T-cell (primary cell): Measurements from ENCODE around the gene ACP3. TPM values are rescaled to one million over a fixed set of nuclear protein-coding genes. Genes with fewer than 3 reads are reported as not detected.

Experiments
- ATAC-seq, 4 experiments: fragments of 200-7000 bp in 3 of 4; fragments of 150-1000 bp in 1 of 4; cut with Tn5 transposase; replicated peaks in 1 of 4; 1 replicate in 3 of 4; 2 replicates in 1 of 4; pipeline ENCODE4 v1.10.0; 2021; ENCODE audit warnings: moderate library complexity in 3 of 4, mild to moderate bottlenecking in 2 of 4, moderate number of reproducible peaks in 1 of 4
- CTCF ChIA-PET, 2 donors: fragments of 300-600 bp; sonication (Branson Sonifier 250); formaldehyde crosslinking; loops; one replicate each; lab custom pipeline; 2022; ENCODE audit warnings: antibody characterized with exemption in 2 of 2; lab: Charles Lee
- POLR2A ChIA-PET, 2 donors: fragments of 300-600 bp; sonication (Branson Sonifier 250); formaldehyde crosslinking; loops; one replicate each; lab custom pipeline; 2022; ENCODE audit warnings: antibody characterized with exemption in 2 of 2; lab: Charles Lee
- DNase-seq, 35 experiments: peaks; one replicate each; pipeline versions ENCODE4 v3.0.0 to v3.0.0-alpha.2; 2013 to 2023
- H3K27ac ChIP-seq: one replicate; pipeline ENCODE4 v1.5.1; 2013; ENCODE audit warnings: low read length
- H3K27me3 ChIP-seq, 2 experiments: replicated peaks in 1 of 2; 1 replicate in 1 of 2; 2 replicates in 1 of 2; pipeline versions ENCODE4 v1.6.1 to v1.7.0; 2013; ENCODE audit warnings: low read length in 1 of 2, mixed read lengths in 1 of 2; ENCODE audit not compliant: control insufficient read depth in 2 of 2, insufficient read depth in 2 of 2; ENCODE audit errors: extremely low read depth in 1 of 2
- H3K36me3 ChIP-seq, 2 donors: 1 replicate in 1 of 2; 2 replicates in 1 of 2; pipeline versions ENCODE4 v1.6.1 to v1.7.0; 2013; ENCODE audit warnings: low read length in 1 of 2; ENCODE audit not compliant: control insufficient read depth in 2 of 2, insufficient read depth in 1 of 2; ENCODE audit errors: extremely low read depth in 1 of 2
- H3K4me1 ChIP-seq, 2 experiments: 1 replicate in 1 of 2; 2 replicates in 1 of 2; pipeline versions ENCODE4 v1.6.1 to v1.7.0; 2013; ENCODE audit warnings: low read length in 2 of 2, mixed read lengths in 1 of 2; ENCODE audit not compliant: insufficient read depth in 2 of 2, control insufficient read depth in 1 of 2; ENCODE audit errors: extremely low read depth in 1 of 2
- H3K4me3 ChIP-seq, 2 donors: 1 replicate in 1 of 2; 2 replicates in 1 of 2; pipeline versions ENCODE4 v1.5.1 to v1.7.0; 2013; ENCODE audit warnings: mild to moderate bottlenecking in 2 of 2, low read length in 1 of 2, moderate library complexity in 1 of 2; ENCODE audit not compliant: control insufficient read depth in 1 of 2; ENCODE audit errors: extremely low read depth in 1 of 2
- H3K9me3 ChIP-seq: 2 replicates; pipeline ENCODE4 v1.7.0; 2013
- H3K27ac Mint-ChIP-seq, 2 donors: one replicate each; pipeline ENCODE4 v1.8.0; 2020 to 2021; ENCODE audit warnings: mild to moderate bottlenecking in 2 of 2, mixed read lengths in 2 of 2
- H3K27me3 Mint-ChIP-seq, 2 donors: one replicate each; pipeline ENCODE4 v1.8.0; 2021 to 2022; ENCODE audit warnings: mixed read lengths in 2 of 2
- H3K36me3 Mint-ChIP-seq: one replicate; pipeline ENCODE4 v1.8.0; 2021; ENCODE audit warnings: mixed read lengths
- H3K4me1 Mint-ChIP-seq, 3 donors: one replicate each; pipeline ENCODE4 v1.8.0; 2020 to 2022; ENCODE audit warnings: mixed read lengths in 3 of 3, mild to moderate bottlenecking in 1 of 3
- H3K4me3 Mint-ChIP-seq, 3 donors: one replicate each; pipeline ENCODE4 v1.8.0; 2020 to 2022; ENCODE audit warnings: mild to moderate bottlenecking in 3 of 3, mixed read lengths in 3 of 3, moderate library complexity in 3 of 3
- H3K9me3 Mint-ChIP-seq, 3 donors: one replicate each; pipeline ENCODE4 v1.8.0; 2020 to 2022; ENCODE audit warnings: mixed read lengths in 3 of 3
- WGBS: methylation state at CpG from one replicate; pipeline ENCODE4 v1.1.5; 2013; ENCODE audit warnings: missing lambda C conversion rate; ENCODE audit not compliant: insufficient coverage; 5-methylcytosine and 5-hydroxymethylcytosine counted together
- total RNA-seq, 35 experiments: library from RNA in 6 of 35; stranded (reverse) in 6 of 35; fragments of 120-200 nt in 1 of 35; gene quantifications; one replicate each; pipeline versions ENCODE4 v1.2.1 to v1.2.4 and lab custom pipeline; 2013 to 2026

ACP3 gene
- total RNA-seq, 5 donors from 2014 or later (not counting 1 experiment from before 2014, with no cell fraction given): not detected

GRCh38 chr3:132325634-132326033 lies 8.4 kb downstream of the ACP3 start:
- no peaks in the 10 kb centered on the region for H3K9me3 Mint-ChIP-seq
- CTCF ChIA-PET: no interaction called here
- ATAC-seq: no peak

DNA sequence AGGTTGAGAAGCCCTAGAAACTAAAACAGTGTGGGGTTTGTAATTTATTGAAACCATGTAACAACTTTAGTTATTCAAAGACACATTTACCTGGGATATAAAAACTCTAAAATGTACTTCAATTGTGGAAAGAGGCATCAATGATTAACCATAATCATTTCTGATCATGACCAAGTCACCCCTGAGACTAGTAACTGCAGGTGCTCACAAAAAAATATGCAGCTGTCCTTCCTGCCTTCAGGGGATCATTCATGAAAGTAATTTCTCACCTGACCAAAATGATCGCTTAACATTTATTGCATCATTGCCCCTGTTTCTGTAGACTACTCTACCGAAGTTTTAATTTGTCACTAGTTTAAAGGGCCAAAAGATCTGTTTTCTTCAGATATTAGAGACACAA lies 9.0 kb downstream of the ACP3 start:
- ChIA-PET CTCF (no interaction called here), POLR2A (no interaction called here)
- H3K9me3 ChIP-seq: no peaks in the 10 kb centered on the region
- peaks cover 6 to 24% of the 10 kb centered on the region in 2 donors for H3K27me3 Mint-ChIP-seq
- H3K36me3 ChIP-seq: no peaks in the 10 kb centered on the region
- no peaks in the 10 kb centered on the region for H3K4me1 ChIP-seq
- WGBS: 88% methylated on average over 1 of the region's 2 CpGs
- H3K4me3 ChIP-seq: no peak overlapping the region
- no peaks in the 10 kb centered on the region for H3K36me3 Mint-ChIP-seq
- no peak overlapping the region for H3K27ac Mint-ChIP-seq
- H3K27ac ChIP-seq: no peak overlapping the region
- ATAC-seq (no peak), DNase-seq (no peak)
- H3K9me3 Mint-ChIP-seq: no peaks in the 10 kb centered on the region
- H3K27me3 ChIP-seq: no peaks in the 10 kb centered on the region
- H3K4me1 Mint-ChIP-seq: no peaks in the 10 kb centered on the region
- no peak overlapping the region for H3K4me3 Mint-ChIP-seq

More at GRCh38 chr3:132325634-132326033, 8.4 kb downstream of the ACP3 start:
- H3K27me3 Mint-ChIP-seq: peaks cover 6 to 25% of the 10 kb centered on the region in 2 donors
- Histone ChIP-seq H3K4me3 (no peak overlapping the region), H3K27ac (no peak overlapping the region), H3K27me3 (no peaks in the 10 kb centered on the region), H3K36me3 (no peaks in the 10 kb centered on the region), H3K4me1 (no peaks in the 10 kb centered on the region), H3K9me3 (no peaks in the 10 kb centered on the region)
- H3K4me3 Mint-ChIP-seq: no peak overlapping the region
- H3K27ac Mint-ChIP-seq: no peak overlapping the region
- POLR2A ChIA-PET: no interaction called here
- H3K36me3 Mint-ChIP-seq: no peaks in the 10 kb centered on the region
- no peak for DNase-seq
- no peaks in the 10 kb centered on the region for H3K4me1 Mint-ChIP-seq
- WGBS: no CpG with 5 or more reads among the region's 2 CpGs

GRCh38 chr3:132332082-132332481 lies 14.9 kb downstream of the ACP3 start:
- ChIA-PET POLR2A (no interaction called here), CTCF (no interaction called here)
- Mint-ChIP-seq H3K36me3 (no peaks in the 10 kb centered on the region), H3K9me3 (no peaks in the 10 kb centered on the region), H3K27ac (no peak overlapping the region), H3K4me3 (no peak overlapping the region), H3K27me3 (peaks cover 15 to 23% of the 10 kb centered on the region in 2 donors), H3K4me1 (no peaks in the 10 kb centered on the region)
- DNase-seq: no peak
- H3K9me3 ChIP-seq: no peaks in the 10 kb centered on the region
- no peaks in the 10 kb centered on the region for H3K4me1 ChIP-seq
- 98% methylated on average over 5 of the region's 6 CpGs for WGBS
- no peak overlapping the region for H3K27ac ChIP-seq
- ATAC-seq: no peak
- no peaks in the 10 kb centered on the region for H3K27me3 ChIP-seq
- H3K36me3 ChIP-seq: no peaks in the 10 kb centered on the region
- no peak overlapping the region for H3K4me3 ChIP-seq

DNA sequence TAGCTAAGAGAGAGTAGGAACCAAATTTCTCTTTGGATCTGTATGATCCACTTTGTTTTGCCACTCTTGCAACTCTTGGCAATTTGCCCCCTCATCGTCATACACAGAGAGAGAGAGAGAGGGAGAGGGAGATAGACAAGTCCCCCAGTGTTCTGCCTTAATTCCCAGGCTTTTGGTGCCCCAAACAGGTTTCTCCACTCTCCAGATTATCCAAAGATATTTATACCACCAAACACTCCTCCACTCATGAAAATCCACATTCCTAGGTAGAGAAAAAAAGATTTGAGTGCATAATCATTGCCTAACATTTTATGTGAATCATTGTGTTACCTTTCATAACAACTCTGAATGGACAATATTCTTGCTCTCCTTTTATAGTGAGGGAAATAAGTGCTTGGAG lies 15.3 kb downstream of the ACP3 start:
- no peaks in the 10 kb centered on the region for H3K27me3 ChIP-seq
- no peak overlapping the region for H3K4me3 ChIP-seq
- Mint-ChIP-seq H3K27ac (no peak overlapping the region), H3K4me1 (no peaks in the 10 kb centered on the region), H3K36me3 (no peaks in the 10 kb centered on the region), H3K27me3 (peaks cover 15 to 23% of the 10 kb centered on the region in 2 donors), H3K4me3 (no peak overlapping the region), H3K9me3 (no peaks in the 10 kb centered on the region)
- WGBS: no CpG with 5 or more reads among the region's 1 CpG
- no peaks in the 10 kb centered on the region for H3K36me3 ChIP-seq
- POLR2A ChIA-PET: no interaction called here
- DNase-seq: no peak
- H3K27ac ChIP-seq: no peak overlapping the region
- ATAC-seq: no peak
- no peaks in the 10 kb centered on the region for H3K9me3 ChIP-seq
- no peaks in the 10 kb centered on the region for H3K4me1 ChIP-seq
- CTCF ChIA-PET: interaction anchor here in 1 of 2 donors (0.6 kb wide), 1 partner anchor 20 kb away, joined by 4 read pairs; no protein-coding TSS in a partner anchor

- Histone ChIP-seq H3K36me3 (no peaks in the 10 kb centered on the region), H3K4me3 (no peak overlapping the region), H3K27ac (no peak overlapping the region), H3K4me1 (no peaks in the 10 kb centered on the region), H3K9me3 (no peaks in the 10 kb centered on the region), H3K27me3 (peaks cover 0 to 6% of the 10 kb centered on the region in 2 experiments)
- Mint-ChIP-seq H3K36me3 (no peaks in the 10 kb centered on the region), H3K9me3 (no peaks in the 10 kb centered on the region), H3K27me3 (peaks cover 5 to 12% of the 10 kb centered on the region in 2 donors), H3K4me1 (peaks cover 5 to 11% (median 6%) of the 10 kb centered on the region in 3 donors), H3K4me3 (no peak overlapping the region), H3K27ac (no peak overlapping the region)
- ATAC-seq: no peak
- ChIA-PET POLR2A (no interaction called here), CTCF (interaction anchor here (1.2 to 1.3 kb wide), 2 partner anchors 11 to 56 kb away, joined by 3 read pairs; no protein-coding TSS in a partner anchor)
- DNase-seq: no peak
- 88% methylated on average over 2 of the region's 2 CpGs for WGBS
These were observed 24.5 kb downstream of the ACP3 start for GRCh38 chr3:132341746-132342145.

DNA sequence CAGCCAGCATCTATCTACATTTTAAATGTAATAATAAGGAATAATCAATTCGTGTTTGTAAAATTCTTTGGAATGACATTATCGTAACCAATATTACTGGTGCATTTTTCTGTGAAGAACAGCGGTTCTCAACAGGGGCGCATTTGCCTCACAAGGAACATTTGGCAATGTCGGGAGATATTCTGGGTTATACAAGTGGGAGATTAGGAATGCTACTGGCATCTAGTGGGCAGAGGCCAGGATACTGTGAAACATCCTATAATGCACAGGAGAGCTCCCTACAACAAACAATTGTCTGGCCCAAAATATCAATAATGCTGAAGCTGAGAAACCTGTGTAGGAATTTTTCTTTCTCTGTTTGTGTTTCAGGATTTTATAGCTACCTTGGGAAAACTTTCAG lies 25.0 kb downstream of the ACP3 start:
- H3K27ac Mint-ChIP-seq: no peak overlapping the region
- DNase-seq (no peak), ATAC-seq (no peak)
- Histone ChIP-seq H3K4me1 (no peaks in the 10 kb centered on the region), H3K36me3 (no peaks in the 10 kb centered on the region), H3K27me3 (peaks cover 0 to 6% of the 10 kb centered on the region in 2 experiments), H3K9me3 (no peaks in the 10 kb centered on the region), H3K4me3 (no peak overlapping the region), H3K27ac (no peak overlapping the region)
- CTCF ChIA-PET: interaction anchor here (0.9 to 1.3 kb wide), 6 partner anchors 10 to 1311 kb away, joined by 3 to 7 read pairs (median 3); no protein-coding TSS in a partner anchor
- H3K4me3 Mint-ChIP-seq: no peak overlapping the region
- H3K36me3 Mint-ChIP-seq: no peaks in the 10 kb centered on the region
- 93% methylated on average over 4 of the region's 5 CpGs for WGBS
- H3K27me3 Mint-ChIP-seq: peaks cover 5 to 12% of the 10 kb centered on the region in 2 donors
- no peaks in the 10 kb centered on the region for H3K9me3 Mint-ChIP-seq
- peaks cover 5 to 11% (median 6%) of the 10 kb centered on the region in 3 donors for H3K4me1 Mint-ChIP-seq
- POLR2A ChIA-PET: no interaction called here
